ENCODE results near the gene ADCY3.

Gene ADCY3

DNA sequence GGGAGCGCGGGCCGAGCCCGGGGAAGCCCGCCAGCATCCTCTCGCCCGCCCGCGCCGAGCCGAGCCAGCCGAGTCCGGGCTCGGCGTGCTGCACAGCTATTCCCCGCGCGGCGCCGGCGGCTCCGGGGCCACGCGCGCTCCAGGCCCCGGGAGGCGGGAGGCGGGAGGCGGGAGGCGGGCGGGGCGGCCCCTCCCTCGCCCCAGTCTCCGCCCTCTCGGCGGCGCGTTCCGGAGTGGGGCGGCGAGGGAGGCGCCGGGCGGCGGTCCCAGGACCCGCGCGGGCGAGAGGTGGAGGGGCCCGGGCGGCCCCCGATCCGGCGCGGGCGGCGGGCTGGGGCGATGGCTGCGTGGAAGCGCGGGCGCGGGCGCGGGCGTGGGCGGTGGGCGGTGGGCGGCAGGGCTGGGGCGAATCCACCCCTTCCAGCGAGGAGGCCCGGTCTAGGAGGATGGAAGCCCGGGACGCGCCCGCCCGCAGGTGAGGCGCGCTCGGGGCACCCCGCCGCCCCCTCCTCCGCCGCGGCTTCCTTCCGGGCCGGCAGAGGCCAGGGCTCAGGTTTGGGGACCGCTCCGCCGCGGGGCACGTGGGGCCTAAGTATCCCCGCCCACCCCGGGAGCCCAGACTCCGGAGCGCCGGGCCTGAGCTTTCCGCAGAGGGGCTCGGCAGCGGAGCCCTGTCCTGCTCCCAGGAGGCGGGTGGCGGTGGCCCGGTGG lies at the start of gene ADCY3:
TSS of gene ADCY3 (minus strand) at position 140 of the 711 bp plus-strand sequence. CDS start 1,250 bp downstream, outside the sequence.
- no peak for DNase-seq

DNA sequence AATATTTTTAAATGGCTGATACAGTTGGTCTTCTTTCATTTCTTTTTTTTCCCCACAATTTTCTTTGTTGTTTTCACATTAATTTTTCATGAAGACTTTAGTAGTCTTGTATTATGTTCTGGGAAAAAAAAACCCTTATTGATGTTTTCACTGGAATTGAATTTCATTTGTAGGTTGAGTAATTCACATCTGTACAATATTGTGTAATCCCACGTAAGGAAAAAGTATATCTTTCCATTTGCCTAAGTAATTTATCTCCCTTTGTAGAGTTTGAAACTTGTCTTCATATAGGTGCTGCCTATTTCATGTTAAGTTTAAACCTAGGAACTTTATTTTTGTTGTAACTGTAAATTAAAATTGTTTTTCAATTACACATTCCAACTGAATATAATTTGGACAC lies 49.7 kb upstream of the ADCY3 start:
- DNase-seq, result no peak

DNA sequence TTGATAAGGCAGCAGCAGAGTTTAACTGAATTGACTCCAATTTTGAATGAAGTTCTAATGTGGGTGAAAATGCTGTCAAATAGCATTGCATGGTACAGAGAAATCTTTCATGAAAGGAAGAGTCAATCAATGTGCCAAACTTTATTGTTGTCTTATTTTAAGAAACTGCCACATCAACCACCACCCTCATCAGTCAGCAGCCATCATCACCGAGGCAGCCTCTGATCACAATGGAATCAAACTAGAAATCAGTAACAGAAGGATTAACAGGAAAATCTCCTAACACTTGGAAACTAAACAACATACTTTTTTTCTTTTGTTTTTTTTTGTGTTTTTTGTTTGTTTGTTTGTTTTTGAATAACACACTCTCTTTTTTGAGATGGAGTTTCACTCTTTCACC lies 41.9 kb upstream of the ADCY3 start:
- no peak for DNase-seq

DNA sequence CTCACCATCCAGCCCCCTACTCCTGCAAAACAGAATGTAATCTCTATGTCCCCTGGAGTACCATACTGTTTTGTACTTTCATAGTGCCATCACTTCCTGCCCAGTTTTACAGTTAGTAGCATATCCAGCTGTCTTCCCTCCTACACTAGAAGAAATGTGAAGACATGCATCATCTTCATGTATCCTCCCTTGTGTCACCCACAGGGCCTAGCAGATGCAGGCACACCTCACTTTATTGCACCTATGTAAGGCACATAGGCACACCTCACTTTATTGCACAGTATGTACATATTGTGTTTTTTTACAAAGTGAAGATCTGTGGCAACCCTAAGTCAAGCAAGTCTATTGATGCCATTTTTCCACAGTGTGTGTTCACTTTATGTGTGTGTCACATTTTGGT lies 39.7 kb upstream of the ADCY3 start:
- DNase-seq, result no peak

DNA sequence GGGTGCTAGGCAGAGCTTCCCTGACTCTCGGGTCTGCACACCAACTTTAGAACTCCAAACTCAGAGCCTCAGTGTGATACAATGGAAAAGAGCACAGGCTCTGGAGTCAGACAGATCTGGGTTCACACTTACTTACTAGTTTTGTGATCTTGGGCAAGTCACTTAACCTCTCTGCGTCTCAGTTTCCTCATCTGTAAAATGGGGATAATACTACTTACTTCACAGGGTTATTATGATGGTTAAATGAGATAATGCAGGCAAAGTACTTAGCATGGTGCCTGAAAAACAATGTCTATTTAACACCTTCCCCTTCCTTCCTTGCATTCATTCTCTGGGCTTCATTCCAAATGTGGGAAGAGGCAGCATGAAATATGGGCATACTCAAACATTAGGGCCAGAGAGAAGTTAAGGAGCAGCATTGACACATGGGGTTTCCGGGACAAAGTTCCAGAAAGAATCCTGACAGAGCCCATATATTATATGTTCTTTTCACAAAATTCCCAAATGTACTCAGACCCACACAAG lies 38.4 kb upstream of the ADCY3 start:
- no peak for DNase-seq

DNA sequence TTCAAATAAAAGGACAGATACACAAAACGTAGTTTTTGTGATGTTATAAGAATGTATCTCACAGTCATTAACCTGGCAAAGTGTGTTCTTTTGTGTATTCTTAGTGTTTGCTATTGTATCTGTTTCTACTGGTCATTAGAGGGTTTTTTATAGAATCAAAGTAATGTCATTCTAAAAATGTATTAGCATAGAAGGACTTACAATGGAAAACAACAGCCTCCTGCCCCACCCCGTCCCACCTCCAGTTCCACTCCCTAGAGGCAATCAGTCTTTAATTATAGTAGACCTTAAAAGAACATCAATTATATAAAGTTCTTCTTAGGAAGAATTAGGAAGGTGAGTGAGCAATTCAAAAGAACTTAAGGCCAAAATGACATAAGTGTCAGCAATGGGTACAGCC lies 37.9 kb upstream of the ADCY3 start:
- no peak for DNase-seq

DNA sequence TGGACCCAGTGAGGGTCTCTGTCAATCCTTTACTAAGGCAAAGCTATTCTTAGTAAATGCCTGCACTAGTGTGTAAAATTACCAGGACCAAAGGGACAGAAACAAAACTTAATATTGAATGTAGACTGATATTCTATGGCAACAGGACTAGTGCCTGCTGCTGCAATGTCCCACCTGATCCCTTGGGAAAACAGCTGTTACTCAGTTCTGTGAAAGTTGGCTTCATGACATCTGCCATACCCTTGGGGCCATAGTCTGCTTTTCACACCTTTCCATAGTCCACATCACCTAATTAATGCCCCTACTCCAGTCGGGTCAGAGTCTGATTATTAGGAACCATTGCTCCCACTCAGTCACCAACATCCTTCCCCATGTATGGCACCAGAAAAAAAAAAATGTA lies 37.2 kb upstream of the ADCY3 start:
- no peak for DNase-seq

DNA sequence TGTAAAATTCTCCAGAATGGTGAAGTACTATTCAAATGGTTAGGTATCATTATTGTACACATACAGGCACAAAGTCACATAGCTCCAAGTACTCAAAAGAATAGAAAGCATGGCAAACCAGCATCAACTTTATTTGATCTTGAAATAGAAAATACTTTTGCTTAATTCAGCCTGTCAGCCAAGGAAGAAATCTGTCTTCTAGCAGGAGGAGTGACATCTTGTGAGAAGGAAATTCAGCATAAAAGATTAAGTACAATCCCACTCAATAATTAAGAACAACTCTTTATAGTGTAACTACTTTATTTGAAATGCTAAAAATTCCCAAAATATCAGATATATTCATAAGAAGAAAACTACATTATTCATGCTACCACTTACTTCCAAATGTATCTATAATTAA lies 35.9 kb upstream of the ADCY3 start:
- DNase-seq, result no peak

DNA sequence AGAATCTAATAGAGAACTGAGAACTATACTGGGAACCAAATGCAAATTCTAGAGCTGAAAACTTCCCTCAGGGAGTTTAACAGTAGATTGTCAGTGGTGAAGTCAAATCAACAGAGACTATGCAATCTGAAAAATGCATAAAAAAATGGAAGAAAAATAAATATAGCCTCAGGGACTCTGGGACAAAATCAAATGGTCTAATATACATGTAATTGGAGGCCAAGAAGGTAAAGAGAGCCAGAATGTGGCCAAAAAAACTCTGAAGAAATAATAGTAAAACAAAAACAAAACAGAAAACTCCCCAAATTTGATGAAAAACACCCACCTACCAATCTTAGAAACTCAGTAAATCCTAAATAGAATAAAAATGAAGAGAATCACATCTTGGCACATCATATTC lies 35.2 kb upstream of the ADCY3 start:
- DNase-seq, result no peak

DNA sequence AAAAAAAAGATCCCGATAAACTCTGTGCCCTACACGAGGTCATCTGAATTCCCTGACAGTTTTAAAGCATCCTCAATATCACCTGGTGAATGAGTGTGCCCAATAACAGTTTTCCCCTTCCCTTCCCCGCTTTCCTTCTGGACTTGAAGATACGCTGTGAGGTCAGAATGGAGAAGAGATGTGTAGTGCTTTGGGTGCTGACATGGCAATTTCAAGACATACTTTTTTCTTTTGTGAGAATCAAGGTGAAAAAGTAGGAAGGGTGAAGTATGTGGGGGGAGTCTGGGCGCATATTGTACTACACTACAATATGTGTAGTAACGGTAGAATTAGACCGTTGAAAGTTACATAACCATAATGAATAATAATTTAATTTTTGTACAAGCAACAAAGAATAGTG lies 30.1 kb upstream of the ADCY3 start:
- no peak for DNase-seq

DNA sequence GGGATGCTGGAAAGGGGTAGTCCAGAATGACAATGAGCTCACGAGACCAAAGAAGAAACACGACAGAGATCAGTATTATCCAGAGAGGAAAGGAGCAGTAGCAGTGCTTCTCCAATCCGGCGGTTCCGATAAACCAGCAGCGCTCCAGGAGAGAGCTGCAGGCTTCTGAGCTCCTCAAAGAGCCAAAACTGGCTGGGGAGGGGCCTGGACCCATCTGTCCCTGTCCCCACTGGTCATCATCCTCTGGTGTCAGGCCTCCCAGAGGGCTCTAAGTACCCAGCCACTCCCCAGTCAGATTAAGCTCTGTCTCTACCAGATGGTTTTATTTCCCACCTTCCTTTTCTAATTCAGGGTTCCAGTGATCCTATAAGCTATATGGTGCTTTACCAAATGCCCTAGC lies 28.5 kb upstream of the ADCY3 start:
- DNase-seq, result no peak

DNA sequence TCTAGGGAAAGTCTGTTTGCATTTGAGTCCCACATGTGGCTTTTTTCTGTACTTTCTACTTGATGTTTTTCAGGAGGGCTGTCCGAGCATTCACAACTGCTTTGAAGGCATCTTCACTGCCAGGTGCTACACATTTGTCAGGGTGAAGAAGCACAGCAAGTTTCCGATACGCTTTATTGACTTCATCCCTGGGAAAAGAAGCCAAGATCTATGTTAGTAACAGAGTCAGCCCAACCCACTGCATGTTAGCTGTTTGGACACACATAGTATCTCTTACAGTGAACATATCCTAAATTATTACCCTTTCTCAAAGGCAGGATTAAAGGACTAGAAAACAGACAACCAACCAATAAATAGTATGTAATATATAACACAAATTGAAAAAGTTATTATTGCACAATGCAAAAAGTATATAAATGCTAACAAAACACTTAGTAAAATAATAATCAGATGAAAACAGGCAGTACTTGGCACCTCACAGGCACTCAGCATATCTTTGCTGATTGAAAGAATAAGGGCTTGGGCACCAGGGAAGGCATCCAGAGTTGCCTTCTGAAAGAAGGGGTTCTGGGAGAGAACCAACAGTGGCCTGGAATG lies 27.6 kb upstream of the ADCY3 start:
- no peak for DNase-seq

DNA sequence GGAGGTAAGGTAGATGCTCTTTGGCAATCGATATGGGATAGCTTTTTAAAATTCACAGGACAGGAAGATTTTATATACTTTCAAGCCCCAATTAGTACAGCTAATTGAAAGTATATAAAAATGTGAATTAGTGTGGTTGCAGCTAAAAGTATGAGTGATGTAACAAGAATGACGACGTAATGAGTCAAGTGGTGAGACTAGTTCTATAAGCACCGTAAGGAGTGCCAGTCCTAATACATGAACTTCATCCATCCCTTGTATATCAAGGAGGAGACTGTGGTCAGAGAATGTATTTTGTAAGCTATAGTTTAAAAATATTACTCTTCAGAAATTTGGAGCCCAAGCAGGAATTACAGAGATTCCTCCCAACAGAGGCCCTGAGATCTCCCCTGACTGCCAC lies 25.9 kb upstream of the ADCY3 start:
- no peak for DNase-seq

DNA sequence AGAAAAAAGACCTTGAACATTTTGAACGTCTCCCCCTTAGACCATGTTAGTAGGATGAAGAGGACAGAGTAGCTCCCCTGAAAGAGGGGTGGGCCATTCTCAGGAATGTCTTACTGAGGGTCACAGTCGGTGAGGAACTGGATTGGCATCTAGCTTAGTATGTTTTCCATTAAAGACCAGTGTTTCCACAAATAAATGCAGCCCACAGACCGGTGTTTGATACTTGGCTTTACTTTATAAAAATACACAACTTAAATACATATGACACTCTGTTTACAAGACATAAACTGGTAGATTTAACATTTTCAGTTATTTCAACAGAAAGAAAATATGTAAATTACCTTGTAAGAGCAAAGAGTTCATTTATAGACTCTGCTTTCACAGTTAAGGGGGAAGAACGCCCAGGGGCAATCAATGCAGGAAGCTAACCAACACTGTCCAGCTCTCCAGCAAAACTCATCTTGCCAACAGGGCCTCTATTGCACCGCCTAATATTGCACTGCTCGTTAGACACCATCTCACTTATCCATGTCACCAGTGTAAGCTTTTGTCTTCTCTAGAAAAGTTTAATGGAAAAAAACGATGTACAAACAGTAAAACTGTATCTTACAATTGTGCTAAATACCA lies 23.5 kb upstream of the ADCY3 start:
- no peak for DNase-seq

DNA sequence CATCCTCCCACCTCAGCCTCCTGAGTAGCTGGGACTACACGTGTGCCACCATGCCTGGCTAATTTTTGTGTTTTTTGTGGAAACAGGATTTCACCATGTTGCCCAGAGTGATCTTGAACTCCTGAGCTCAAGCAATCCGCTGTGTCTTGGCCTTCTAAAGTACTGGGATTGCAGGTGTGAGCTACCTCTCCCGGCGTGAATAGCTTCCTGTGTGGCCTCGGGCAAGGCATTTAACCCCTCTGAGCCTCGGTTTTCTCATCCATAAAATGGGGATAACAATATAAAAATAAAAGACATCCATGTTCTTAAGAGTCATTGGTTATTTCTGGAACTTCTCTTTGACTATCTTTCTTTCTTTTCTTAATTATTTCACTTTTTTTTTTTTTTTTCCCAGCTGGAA lies 19.3 kb upstream of the ADCY3 start:
- DNase-seq, result no peak

DNA sequence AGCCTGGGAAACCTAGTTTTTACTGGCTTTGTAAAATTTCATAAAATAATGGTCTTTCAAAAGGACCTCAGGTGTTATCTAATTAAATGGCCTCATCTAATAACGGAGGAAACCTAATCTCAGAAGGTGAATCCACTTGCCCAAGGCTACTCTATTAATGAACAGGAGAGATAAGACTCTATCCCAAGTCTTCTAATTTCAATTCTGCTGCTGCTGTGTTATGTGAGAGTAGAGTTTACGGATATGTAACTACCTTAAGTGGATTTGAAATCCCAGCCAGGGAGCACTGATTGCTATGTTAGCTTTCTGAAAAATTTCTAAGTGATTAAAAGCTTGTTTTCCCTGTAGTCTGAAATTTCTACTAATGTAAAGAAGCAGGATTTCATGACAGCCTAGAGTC lies 17.2 kb upstream of the ADCY3 start:
- no peak for DNase-seq

DNA sequence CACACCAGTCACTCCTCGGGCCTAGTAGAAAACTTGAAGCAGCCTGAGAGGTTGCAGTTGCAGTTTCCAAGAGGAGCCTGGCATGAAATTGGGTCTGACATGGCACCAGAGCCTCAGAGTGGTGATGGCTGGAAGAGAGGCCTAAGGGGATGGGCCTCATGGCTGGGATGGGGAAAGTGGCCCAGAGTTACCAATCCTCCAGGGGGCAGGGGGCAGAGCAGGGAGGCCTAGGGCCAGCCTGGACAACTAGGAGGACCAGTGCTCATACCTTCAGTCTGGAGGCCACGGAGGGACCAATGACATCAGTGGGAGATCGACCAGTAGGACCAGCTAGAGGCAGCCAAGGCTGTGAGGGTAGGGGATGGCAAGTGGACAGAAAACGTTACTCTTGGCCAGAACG lies 15.1 kb upstream of the ADCY3 start:
- DNase-seq, result no peak

DNA sequence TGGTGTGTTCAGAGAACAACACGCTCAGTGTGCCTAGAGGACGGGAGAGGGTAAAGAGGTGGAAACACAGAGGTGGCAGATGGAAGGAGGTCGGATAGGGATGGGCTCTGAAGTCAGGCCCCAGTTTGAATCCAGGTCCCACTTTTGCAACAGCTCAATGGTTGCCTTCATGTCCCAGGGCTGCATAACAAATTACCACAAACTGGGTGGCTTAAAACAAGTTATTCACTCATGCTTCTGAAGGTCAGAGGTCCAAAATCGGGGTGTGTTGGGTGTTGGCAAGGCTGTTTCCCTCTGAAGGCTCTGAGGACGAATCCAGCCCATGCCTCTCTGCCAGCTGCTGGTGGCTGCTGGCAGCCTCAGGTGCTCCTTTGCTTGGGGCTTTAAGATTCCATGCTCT lies 12.7 kb upstream of the ADCY3 start:
- DNase-seq, result no peak

DNA sequence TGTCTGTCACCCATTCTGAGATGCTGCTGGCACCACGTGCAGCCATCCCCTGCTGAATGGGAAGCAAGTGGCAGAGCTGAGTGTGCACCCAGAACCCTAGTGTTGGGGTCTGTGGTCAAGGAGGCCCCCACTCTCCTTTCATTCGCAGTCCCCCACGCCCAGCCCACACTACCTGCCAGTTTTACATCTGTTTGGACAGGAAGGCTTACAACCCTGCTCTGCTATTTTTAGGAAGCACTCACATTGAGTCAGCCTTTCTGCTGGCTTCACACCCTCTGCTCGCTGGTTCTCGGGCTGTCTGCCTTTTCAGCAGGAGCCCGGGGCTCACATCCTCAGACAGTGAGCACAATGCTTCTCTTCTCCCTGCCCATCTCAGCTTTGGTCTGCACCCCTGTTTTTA lies 10.7 kb upstream of the ADCY3 start:
- DNase-seq, result no peak

DNA sequence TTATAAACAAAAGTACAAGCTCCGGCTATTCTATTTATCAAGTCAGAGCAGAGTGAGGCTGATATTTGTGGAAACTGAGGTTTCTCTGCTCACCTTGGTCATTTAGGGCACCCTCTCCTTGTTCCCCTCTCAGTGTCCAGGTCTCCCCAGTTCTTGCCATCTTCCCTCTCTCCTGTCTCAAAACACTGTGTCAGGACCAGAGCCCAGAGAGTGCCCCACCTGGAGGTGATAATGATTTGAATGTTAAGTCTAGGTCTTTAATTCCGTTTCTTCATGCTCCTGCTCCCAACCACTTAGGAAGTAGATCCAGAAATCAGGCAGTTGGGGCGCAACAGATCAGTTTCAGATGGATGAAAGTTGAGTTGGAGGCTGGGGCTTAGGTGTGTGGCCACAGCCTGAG lies 9.2 kb upstream of the ADCY3 start:
- DNase-seq, result no peak

DNA sequence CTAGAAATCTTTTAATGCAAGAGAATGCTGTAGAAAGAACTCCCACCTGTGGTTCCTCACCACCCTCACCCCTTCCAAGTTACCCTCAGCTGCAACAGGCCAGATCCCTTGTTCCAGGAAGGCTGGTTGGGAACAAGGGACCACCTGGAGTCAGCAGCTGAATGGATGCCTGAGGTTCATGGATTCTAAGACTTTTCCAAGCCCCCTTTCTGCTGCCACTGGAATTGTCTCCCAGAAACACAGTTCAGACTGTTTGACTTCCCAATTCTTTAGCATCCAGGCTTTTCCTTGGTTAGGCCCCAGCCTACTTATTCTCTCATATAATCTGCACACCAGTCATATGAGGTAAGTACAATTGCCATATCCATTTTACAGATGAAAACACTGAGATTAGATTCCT lies 8.0 kb upstream of the ADCY3 start:
- no peak for DNase-seq

DNA sequence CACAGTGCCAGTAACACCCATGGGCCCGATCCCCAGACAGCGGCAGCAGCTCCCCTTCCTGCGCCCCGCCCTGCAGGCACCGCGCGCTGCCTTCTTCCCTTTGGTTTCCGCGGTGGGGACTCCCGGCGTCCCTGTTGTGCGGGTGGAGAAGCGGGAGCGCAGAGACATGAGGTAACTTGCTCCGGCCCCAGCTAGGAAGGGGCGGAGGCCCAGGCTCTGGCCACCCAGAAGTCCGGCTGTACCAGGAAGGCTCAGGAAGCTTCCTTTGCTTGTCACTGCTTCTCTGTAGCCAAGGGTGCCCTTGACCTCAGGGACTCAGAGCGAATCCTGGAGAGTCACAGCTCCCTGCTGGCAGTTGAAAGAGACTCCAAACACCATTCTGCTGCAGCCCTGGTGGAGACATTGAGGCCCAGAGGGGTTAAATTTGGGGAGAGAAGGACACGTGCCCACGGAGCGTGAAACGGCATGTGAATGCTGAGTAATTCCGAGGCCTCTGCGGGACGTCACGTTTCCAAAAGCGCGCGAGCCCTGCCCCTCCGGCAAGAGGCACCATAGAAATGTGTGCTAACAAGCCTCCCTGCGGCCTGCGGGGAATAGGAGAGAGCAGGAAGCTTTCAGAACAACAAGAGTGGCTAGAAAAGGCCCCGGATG lies 6.7 kb upstream of the ADCY3 start:
- DNase-seq, result no peak

DNA sequence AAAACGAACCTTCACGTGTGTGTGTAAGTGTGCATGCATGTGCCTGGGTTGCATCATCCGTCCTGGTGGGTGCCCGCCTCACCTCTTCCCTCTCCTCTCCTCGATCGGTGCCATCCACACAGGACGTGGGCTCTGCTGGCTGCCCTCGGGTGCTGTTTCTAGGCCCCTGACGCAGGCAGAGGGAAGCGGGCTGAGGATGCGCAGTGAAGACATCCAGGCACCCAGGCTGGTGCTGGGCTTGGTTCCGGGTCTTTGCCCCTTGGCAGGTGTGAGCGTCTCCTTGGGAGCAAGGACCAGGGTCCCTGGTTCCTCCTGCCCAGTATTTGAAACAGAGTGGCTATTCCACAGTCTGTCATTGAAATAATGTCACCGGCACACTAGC lies 6.2 kb upstream of the ADCY3 start:
- no peak for DNase-seq

DNA sequence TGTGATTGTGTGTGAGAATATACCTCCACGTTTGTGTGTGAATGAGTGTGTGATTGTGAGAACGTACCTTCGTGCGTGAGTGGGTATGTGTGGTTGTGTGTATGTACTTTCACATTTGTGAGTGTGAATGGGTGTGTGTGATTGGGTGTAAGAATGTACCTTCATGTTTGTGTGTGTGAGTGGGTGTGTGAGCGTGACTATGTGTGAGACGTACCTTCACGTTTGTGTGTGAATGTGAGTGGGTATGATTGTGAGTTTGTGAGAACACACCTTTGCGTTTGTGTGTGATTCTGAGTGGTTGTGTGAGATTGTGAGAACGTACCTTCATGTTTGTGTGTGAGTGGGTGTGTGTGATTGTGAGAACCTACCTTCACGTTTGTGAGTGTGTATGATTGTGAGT lies 5.8 kb upstream of the ADCY3 start:
- DNase-seq, result no peak
